PFSK-1 (cell line): Measurements from ENCODE around the gene CCDC110.

Experiments
- POLR2AphosphoS5 ChIP-seq: IDR thresholded peaks from 2 replicates; pipeline ENCODE4 v1.6.1; 2012; ENCODE audit warnings: low read depth, mild to moderate bottlenecking, control low read depth, low read length, moderate library complexity
- REST ChIP-seq, 2 experiments: IDR thresholded peaks; 2 replicates each; pipeline versions ENCODE4 v1.6.1 to v1.8.0; 2011 to 2012; ENCODE audit warnings: low read depth in 2 of 2, low read length in 2 of 2, control low read depth in 1 of 2, inconsistent platforms in 1 of 2, mild to moderate bottlenecking in 1 of 2, moderate library complexity in 1 of 2; ENCODE audit not compliant: insufficient read depth in 1 of 2
- SIN3A ChIP-seq: IDR thresholded peaks from 2 replicates; pipeline ENCODE4 v1.6.1; 2012; ENCODE audit warnings: mild to moderate bottlenecking, low read length, moderate library complexity, borderline replicate concordance; ENCODE audit not compliant: insufficient read depth
- TAF1 ChIP-seq: IDR thresholded peaks from 2 replicates; pipeline ENCODE4 v1.6.1; 2012; ENCODE audit warnings: low read length, control low read depth, borderline replicate concordance; ENCODE audit not compliant: insufficient read depth

DNA sequence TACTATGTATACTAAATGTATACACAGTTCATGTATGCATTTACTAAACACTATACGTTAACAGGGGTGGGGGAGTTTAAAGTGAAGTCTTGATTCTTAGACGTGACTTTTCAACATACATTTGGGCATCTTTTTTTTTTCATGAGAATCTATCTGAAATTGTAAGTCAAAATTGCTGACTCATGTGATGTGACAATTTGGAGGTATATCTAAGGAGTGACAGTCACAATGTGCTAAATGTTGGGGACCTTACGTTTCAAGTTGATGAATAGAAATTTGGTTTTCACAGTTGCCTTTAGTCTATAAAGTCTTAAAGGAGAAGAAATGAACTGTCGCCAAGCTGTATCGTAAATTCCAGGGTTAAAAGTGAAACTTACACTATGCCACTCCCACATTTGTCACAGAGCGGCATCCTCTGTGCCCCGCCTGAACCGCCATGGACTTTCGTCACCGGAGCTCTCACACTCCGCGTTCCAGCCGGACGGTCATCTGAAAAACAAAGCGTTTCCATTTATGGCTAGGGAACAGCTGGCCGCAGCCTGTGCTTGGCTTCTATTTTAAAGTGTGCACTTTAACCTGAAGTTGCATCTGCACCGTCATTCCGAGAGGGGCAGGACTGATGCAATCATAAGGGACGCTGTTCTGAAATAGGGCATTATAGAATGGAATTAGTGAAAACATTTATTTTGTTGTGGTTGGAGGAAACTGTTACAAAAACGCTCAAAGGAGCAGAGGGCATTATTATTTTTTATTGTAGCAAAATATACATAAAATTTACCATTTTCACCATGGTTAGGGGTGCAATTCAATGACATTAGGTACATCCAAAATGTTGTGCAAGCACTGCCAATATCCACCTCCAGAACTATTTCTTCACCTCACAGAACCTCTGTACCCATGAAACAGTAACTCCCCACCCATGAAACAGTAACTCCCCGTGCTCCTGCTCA is 32.8 kb upstream of the CCDC110 start:
- TF ChIP-seq SIN3A (no peak), POLR2AphosphoS5 (no peak), REST (IDR thresholded peaks at IDR 0.05; ENCODE audit: insufficient read depth in 1 of 2, low read depth in 2 of 2, low read length in 2 of 2) (no peak), TAF1 (no peak)
